ENCODE data around the gene LRCH4. TPM values are rescaled to one million over a fixed set of nuclear protein-coding genes. Genes with fewer than 3 reads are reported as not detected.

Gene LRCH4
- total and polyA plus RNA-seq, 2 donors from 2014 or later, result 23.2 to 62.9 TPM

- Histone ChIP-seq H3K9ac (ENCODE audit: low read length in 3 of 3) (no peak overlapping the region), H3K27me3 (ENCODE audit: control insufficient read depth, insufficient read depth, low read length) (no peaks in the 10 kb centered on the region), H3K36me3 (ENCODE audit: control insufficient read depth in 2 of 3, insufficient read depth in 3 of 3, low read length in 3 of 3) (peaks cover 10 to 44% (median 35%) of the 10 kb centered on the region in 3 donors), H3K9me3 (ENCODE audit: control insufficient read depth in 2 of 3, insufficient read depth in 1 of 3, low read length in 3 of 3) (no peaks in the 10 kb centered on the region), H3K27ac (ENCODE audit: low read depth in 2 of 2, low read length in 2 of 2) (no peak overlapping the region), H3K4me1 (ENCODE audit: control insufficient read depth in 2 of 3, insufficient read depth in 2 of 3, low read depth in 1 of 3, low read length in 3 of 3) (no peaks in the 10 kb centered on the region), H3K4me3 (ENCODE audit: low read length in 3 of 3) (no peak overlapping the region)
- DNase-seq (peak in 1 of 5 donors; percentile 63), FAIRE-seq (no peak)
- intact Hi-C loops (cut with DNase I), result loop anchor here (10.0 kb wide), 1 partner anchor 107 kb away; no protein-coding TSS in a partner anchor
- TF ChIP-seq CTCF (IDR thresholded peaks at IDR 0.05; ENCODE audit: borderline replicate concordance, extremely low read depth, insufficient read depth), result no peak
Observed at GRCh38 chr7:100577507-100577906, 8.4 kb downstream of the LRCH4 start.

- intact Hi-C loops (cut with DNase I), result loop anchor here (10.0 kb wide), 1 partner anchor 108 kb away; no protein-coding TSS in a partner anchor
- DNase-seq (peak in 1 of 5 donors; percentile 68), FAIRE-seq (no peak)
- Histone ChIP-seq H3K27ac (ENCODE audit: low read depth in 2 of 2, low read length in 2 of 2) (no peak overlapping the region), H3K4me3 (ENCODE audit: low read length in 3 of 3) (no peak overlapping the region), H3K4me1 (ENCODE audit: control insufficient read depth in 2 of 3, insufficient read depth in 2 of 3, low read depth in 1 of 3, low read length in 3 of 3) (no peaks in the 10 kb centered on the region), H3K27me3 (ENCODE audit: control insufficient read depth, insufficient read depth, low read length) (no peaks in the 10 kb centered on the region), H3K9me3 (ENCODE audit: control insufficient read depth in 2 of 3, insufficient read depth in 1 of 3, low read length in 3 of 3) (no peaks in the 10 kb centered on the region), H3K9ac (ENCODE audit: low read length in 3 of 3) (no peak overlapping the region), H3K36me3 (ENCODE audit: control insufficient read depth in 2 of 3, insufficient read depth in 3 of 3, low read length in 3 of 3) (peaks cover 10 to 43% (median 34%) of the 10 kb centered on the region in 3 donors)
- no peak for TF ChIP-seq CTCF (IDR thresholded peaks at IDR 0.05; ENCODE audit: borderline replicate concordance, extremely low read depth, insufficient read depth)
Observed at GRCh38 chr7:100577103-100577502, 8.8 kb downstream of the LRCH4 start.

GRCh38 chr7:100576384-100576993 lies 9.4 kb downstream of the LRCH4 start:
- intact Hi-C loops (cut with DNase I), result loop anchor here (10.0 kb wide), 1 partner anchor 108 kb away; no protein-coding TSS in a partner anchor
- FAIRE-seq (no peak), DNase-seq (peak in 1 of 5 donors; percentile 57)
- Histone ChIP-seq H3K9ac (ENCODE audit: low read length in 3 of 3) (no peak overlapping the region), H3K27ac (ENCODE audit: low read depth in 2 of 2, low read length in 2 of 2) (no peak overlapping the region), H3K36me3 (ENCODE audit: control insufficient read depth in 2 of 3, insufficient read depth in 3 of 3, low read length in 3 of 3) (peaks cover 8 to 40% (median 29%) of the 10 kb centered on the region in 3 donors), H3K4me1 (ENCODE audit: control insufficient read depth in 2 of 3, insufficient read depth in 2 of 3, low read depth in 1 of 3, low read length in 3 of 3) (no peaks in the 10 kb centered on the region), H3K27me3 (ENCODE audit: control insufficient read depth, insufficient read depth, low read length) (no peaks in the 10 kb centered on the region), H3K4me3 (ENCODE audit: low read length in 3 of 3) (no peak overlapping the region), H3K9me3 (ENCODE audit: control insufficient read depth in 2 of 3, insufficient read depth in 1 of 3, low read length in 3 of 3) (no peaks in the 10 kb centered on the region)
- TF ChIP-seq CTCF (IDR thresholded peaks at IDR 0.05; ENCODE audit: borderline replicate concordance, extremely low read depth, insufficient read depth), result no peak

Measured in kidney (tissue), 14 donors.